GM18867 (cell line): ENCODE results near the gene CEACAM8.
"Not testable (repeated sequence)": the region's sequence is repeated elsewhere in the genome, so short reads cannot be mapped to it uniquely, and the experiment has no call there.

Experiments
- ATAC-seq: cut with Tn5 transposase; IDR thresholded peaks from one replicate; pipeline ENCODE4 v1.9.1; 2021; ENCODE audit warnings: mild to moderate bottlenecking, moderate library complexity; ENCODE audit not compliant: unreplicated experiment

The CEACAM8 gene

GRCh38 chr19:42544146-42544545, 50.6 kb downstream of the CEACAM8 start:
- ATAC-seq = no peak

- no peak for ATAC-seq
Observed at GRCh38 chr19:42542791-42543190, 51.9 kb downstream of the CEACAM8 start.

- ATAC-seq = no peak
Observed at GRCh38 chr19:42540071-42540553, 54.6 kb downstream of the CEACAM8 start.

GRCh38 chr19:42538841-42539709, 55.6 kb downstream of the CEACAM8 start:
- ATAC-seq = no peak

- ATAC-seq = not testable (repeated sequence)
Observed at GRCh38 chr19:42535276-42535675, 59.4 kb downstream of the CEACAM8 start.

GRCh38 chr19:42534391-42534790, 60.3 kb downstream of the CEACAM8 start:
- no peak for ATAC-seq

- ATAC-seq = no peak
Observed at GRCh38 chr19:42532891-42533290, 61.8 kb downstream of the CEACAM8 start.

- no peak for ATAC-seq
Observed at GRCh38 chr19:42531313-42531712, 63.4 kb downstream of the CEACAM8 start.
